ENCODE data around the gene SLC4A8.
"Not testable (repeated sequence)": the region's sequence is repeated elsewhere in the genome, so short reads cannot be mapped to it uniquely, and the experiment has no call there.

Gene SLC4A8

GRCh38 chr12:51482929-51483697 lies 58.5 kb downstream of the SLC4A8 start:
- DNase-seq, result no peak

- DNase-seq, result no peak
Observed at GRCh38 chr12:51484119-51484518, 59.5 kb downstream of the SLC4A8 start.

GRCh38 chr12:51488281-51488680 lies 63.6 kb downstream of the SLC4A8 start:
- no peak for DNase-seq

GRCh38 chr12:51493281-51493680 lies 68.7 kb downstream of the SLC4A8 start:
- DNase-seq, result no peak

- DNase-seq, result no peak
Observed at GRCh38 chr12:51496895-51497294, 72.3 kb downstream of the SLC4A8 start.

- no peak for DNase-seq
Observed at GRCh38 chr12:51504851-51505250, 80.2 kb downstream of the SLC4A8 start.

GRCh38 chr12:51505360-51506105 lies 80.9 kb downstream of the SLC4A8 start:
- no peak for DNase-seq

- no peak for DNase-seq
Observed at GRCh38 chr12:51507178-51507577, 82.5 kb downstream of the SLC4A8 start.

GRCh38 chr12:51508285-51508684 lies 83.7 kb downstream of the SLC4A8 start:
- DNase-seq, result no peak

GRCh38 chr12:51511546-51512260 lies 87.1 kb downstream of the SLC4A8 start:
- no peak for DNase-seq

- DNase-seq, result no peak
Observed at GRCh38 chr12:51512438-51512837, 87.8 kb downstream of the SLC4A8 start.

GRCh38 chr12:51515037-51515436 lies 90.4 kb downstream of the SLC4A8 start:
- DNase-seq, result not testable (repeated sequence)

- DNase-seq, result no peak
Observed at GRCh38 chr12:51517316-51517715, 92.7 kb downstream of the SLC4A8 start.

- no peak for DNase-seq
Observed at GRCh38 chr12:51517800-51518199, 93.2 kb downstream of the SLC4A8 start.

- no peak for DNase-seq
Observed at GRCh38 chr12:51519755-51520154, 95.1 kb downstream of the SLC4A8 start.

- no peak for DNase-seq
Observed at GRCh38 chr12:51520576-51521325, 96.1 kb downstream of the SLC4A8 start.

GRCh38 chr12:51521554-51522276 lies 97.1 kb downstream of the SLC4A8 start:
- no peak for DNase-seq

- no peak for DNase-seq
Observed at GRCh38 chr12:51522696-51523095, 98.1 kb downstream of the SLC4A8 start.

- DNase-seq, result no peak
Observed at GRCh38 chr12:51524386-51524901, 99.8 kb downstream of the SLC4A8 start.

- no peak for DNase-seq
Observed at GRCh38 chr12:51525518-51525917, 100.9 kb downstream of the SLC4A8 start.

- DNase-seq, result no peak
Observed at GRCh38 chr12:51527966-51528365, 103.3 kb downstream of the SLC4A8 start.

All from DMS153 (cell line).